ENCODE measurements around the gene FALEC.

DNA sequence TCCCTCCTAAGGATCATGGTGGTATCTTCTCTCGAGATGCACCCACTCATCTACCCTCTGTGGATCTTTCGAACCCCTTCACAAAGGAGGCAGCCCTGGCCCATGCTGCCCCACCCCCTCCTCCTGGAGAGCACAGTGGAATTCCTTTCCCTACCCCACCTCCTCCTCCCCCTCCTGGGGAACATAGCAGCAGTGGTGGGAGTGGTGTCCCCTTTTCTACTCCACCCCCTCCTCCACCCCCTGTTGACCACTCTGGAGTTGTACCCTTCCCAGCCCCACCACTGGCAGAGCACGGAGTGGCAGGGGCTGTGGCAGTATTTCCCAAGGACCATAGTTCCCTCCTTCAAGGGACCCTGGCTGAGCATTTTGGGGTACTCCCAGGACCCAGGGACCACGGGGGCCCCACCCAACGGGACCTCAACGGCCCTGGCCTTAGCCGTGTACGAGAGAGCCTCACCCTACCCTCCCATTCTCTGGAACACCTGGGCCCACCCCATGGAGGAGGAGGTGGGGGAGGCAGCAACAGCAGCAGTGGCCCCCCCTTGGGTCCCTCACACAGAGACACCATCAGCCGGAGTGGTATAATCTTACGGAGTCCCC is 42.9 kb upstream of the FALEC start:
- TF ChIP-seq, protein P1, sequence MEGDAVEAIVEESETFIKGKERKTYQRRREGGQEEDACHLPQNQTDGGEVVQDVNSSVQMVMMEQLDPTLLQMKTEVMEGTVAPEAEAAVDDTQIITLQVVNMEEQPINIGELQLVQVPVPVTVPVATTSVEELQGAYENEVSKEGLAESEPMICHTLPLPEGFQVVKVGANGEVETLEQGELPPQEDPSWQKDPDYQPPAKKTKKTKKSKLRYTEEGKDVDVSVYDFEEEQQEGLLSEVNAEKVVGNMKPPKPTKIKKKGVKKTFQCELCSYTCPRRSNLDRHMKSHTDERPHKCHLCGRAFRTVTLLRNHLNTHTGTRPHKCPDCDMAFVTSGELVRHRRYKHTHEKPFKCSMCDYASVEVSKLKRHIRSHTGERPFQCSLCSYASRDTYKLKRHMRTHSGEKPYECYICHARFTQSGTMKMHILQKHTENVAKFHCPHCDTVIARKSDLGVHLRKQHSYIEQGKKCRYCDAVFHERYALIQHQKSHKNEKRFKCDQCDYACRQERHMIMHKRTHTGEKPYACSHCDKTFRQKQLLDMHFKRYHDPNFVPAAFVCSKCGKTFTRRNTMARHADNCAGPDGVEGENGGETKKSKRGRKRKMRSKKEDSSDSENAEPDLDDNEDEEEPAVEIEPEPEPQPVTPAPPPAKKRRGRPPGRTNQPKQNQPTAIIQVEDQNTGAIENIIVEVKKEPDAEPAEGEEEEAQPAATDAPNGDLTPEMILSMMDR (conservative IDR thresholded peaks at IDR 0.05 in 1 of 2, IDR thresholded peaks at IDR 0.05 in 1 of 2; ENCODE audit: extremely low read depth in 1 of 2, insufficient read depth in 1 of 2, low read depth in 1 of 2, low read length in 2 of 2), result no peak
- no peak for TF ChIP-seq EZH2 (IDR thresholded peaks at IDR 0.05; ENCODE audit: borderline replicate concordance, low read length)

Measured in mammary epithelial cell (primary cell).